GM18870 (cell line): ENCODE results near the gene PDE4B.

Experiments used
- ATAC-seq: cut with Tn5 transposase; IDR thresholded peaks from one replicate; pipeline ENCODE4 v1.9.1; 2021; ENCODE audit warnings: moderate library complexity; ENCODE audit not compliant: unreplicated experiment

The PDE4B gene

DNA sequence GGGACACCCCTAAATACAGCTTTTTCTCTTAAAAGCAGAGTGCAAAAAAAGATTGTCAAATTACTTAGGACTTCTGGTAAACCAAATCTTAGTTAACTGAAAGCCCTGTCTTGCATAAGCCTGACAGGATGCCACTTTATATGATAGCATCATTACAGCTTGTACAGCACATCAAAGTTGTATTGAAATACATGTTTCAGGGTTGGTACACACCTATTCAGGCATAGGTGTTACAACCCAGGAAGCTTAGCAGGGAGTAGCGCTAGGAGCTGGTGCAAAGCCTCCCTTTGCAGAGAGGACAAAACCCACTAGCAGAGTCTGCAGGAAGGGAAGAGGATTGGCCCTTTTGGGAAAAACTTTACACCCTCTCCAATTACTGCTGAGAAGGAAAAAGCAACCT lies 482.4 kb downstream of the PDE4B start:
- ATAC-seq = no peak

DNA sequence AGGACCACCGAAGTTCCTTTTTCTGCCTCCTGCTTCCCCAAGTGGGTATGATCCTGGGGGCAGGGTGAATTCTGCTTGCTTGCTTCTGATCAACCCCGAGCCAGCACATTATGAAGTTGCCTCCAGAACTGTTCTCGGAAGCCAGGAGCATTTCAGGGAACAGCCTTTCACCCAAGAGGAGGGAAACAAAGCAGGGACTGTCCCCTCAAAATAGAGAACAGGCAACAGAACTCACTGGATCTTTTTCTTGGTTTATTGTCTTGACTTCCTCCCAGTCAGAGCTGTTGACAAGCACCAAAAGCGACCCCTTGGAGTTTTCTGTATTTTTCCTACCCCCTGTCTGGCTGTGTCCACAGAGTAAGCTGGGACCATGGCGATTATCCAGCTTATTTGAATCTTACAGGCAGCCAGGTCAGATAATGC lies 482.9 kb downstream of the PDE4B start:
- ATAC-seq = no peak

DNA sequence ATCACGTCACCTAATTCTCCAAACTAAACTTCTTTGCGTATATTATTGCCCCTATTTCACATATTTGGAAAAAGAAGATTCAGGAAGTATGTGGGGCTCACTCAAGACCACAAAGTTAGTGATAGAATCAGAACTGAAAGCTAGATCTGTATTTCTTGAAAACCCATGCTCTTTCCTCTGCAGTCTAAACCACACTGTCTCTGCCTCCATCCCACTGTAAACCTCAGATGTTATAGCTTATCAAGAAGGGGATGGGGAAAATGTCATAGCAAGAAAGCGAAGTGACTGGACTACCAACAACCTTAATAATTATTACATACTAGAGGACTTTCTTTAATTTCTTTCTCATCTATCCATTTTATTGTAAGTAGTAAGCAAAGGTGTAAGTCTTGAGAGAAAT lies 483.5 kb downstream of the PDE4B start:
- peak; percentile 75 for ATAC-seq

DNA sequence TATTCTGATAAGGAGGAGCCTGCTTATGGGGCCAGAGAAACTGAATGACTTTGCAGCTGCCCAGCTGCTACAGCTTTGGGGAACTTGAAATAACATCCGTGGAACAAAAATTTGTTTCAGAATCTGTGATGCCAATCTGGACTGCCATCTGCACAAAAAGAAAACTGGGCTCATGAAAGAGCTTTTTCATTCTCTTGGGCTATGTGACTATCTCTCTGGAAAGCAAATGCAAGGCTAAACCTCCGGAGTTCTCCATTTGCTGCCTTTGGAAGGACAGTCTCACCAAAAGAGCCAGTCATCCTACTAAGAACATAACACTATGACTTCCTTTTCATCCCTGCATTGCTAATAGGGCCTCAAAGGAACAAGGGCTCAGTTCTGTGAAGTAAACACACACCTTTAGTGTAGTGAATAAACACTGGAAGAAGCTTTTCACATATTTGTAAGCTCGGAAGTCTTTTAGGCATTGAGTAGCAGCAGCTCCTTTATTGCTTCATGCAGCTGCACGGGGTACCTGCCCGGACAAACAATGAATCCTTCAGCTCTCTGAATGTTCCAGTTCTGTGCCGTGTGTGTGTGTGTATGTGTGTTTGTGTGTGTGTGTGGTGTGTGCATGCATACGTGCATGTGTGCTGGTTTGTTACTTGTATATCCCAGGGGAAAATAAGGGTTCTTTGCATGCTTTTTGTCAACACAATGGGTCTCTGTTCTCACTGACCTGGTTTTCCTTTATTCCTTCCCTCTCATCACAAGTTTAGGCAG lies 485.7 kb downstream of the PDE4B start:
- peak; percentile 18 for ATAC-seq

DNA sequence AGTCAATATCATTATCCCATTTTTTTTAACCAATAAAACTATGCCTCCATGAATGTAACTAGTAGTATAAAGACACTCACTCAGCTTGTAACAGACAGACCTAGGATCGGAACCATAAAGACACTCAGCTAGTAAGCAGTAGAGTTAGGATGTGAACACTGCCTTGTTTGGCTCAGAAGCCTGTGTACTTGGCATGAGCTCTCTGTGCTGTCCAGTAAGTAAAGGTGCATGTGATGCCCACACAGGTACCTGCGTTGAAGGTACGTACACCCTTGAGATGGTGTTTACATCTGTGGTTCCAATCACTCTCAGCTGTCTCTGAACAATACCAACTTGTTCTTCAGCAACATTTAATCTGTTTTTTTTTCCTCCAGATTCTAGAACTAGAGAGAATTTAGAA lies 489.1 kb downstream of the PDE4B start:
- ATAC-seq = no peak

DNA sequence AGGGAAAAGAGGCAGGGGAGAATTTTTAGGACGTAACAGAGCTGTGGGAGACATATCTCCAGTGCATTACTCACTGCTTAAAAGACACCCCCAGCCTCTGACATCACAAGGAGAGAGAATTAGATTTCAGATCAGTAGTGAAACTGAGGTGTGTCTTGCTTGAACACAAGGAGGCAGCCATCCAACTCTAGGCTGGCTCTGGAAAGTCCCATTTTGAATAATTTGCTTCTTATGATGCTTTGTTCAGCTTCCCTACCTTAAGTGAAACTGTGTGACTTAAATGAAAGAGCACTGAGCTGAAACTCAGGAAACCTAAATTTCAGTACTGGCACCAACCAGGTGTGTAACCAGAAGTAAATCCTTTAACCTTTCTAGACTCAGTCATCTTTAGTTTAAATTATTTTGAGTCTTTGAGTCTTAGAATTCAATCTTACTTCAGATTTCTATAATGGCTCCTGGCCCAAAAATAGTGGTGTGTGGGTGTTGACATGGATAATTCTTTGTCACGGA lies 489.7 kb downstream of the PDE4B start:
- ATAC-seq = peak; percentile 87

DNA sequence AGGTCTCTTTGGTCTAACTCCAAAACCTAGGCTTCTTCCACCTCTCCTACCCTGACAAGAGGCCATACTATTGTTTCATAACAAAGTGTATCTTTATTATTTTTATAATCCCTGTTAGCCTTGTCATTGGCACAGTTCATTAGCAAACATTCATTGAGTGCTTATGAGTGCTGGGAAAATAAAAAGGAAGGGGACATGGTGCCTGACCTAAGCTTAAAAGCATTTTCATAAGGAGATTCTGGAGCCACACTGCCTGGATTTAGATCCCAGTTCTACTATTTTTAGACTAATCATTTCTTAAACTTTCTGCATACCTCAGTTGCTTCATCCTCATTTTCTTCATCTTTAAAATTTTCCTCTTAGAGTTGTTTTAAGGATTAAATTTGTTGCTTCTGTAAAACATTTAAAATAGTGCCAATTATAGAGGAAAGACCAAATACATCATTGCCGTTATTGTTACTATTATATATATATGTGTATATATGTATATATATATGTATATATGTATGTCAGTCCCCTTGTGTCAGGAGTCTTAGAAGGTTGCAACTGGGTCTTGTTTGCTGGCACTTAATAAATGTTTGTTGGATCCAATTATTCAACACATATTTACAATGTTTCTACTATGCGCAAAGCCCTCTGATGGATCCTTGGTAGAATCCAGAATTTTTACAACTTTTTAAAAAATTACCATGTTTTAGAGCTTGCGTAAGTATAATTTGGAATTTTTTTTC lies 490.4 kb downstream of the PDE4B start:
- no peak for ATAC-seq

DNA sequence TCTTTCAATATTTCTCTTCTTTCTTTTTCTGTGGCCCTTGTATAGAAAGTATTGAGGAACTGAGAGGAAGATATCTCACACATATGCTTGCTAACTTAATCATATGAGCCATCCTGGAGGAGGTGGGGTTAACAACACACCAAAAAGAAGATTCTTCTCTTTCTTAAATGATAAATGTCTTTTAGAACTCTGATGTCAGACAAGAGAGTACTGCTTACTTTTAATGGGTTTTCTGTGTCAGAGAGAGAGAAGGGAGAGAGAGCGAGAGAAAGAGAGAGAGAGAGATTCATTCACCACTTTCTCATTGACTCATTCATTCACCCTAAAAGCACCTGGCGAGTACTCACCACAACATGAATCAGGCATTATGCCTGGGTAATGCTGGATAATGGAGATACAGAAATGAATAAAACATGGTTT lies 490.9 kb downstream of the PDE4B start:
- peak; percentile 52 for ATAC-seq

DNA sequence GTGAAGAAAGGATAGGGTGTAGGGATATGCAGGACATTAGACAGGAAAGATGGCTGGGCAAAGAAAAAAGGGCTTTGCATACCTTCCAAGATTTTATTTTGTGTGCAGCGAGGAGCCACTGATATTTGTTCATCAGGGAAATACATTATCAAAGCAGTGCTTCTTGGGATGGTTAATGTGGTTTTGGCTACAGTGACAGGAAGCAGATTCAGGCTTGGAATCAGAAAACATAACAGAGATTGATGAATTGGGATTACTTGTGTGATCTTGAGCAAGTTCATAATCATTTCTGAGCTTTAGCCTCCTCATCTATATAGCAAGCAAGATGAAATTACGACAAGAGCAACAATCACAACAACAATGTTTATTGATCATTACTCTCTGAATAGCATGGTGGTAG lies 492.1 kb downstream of the PDE4B start:
- ATAC-seq = no peak

DNA sequence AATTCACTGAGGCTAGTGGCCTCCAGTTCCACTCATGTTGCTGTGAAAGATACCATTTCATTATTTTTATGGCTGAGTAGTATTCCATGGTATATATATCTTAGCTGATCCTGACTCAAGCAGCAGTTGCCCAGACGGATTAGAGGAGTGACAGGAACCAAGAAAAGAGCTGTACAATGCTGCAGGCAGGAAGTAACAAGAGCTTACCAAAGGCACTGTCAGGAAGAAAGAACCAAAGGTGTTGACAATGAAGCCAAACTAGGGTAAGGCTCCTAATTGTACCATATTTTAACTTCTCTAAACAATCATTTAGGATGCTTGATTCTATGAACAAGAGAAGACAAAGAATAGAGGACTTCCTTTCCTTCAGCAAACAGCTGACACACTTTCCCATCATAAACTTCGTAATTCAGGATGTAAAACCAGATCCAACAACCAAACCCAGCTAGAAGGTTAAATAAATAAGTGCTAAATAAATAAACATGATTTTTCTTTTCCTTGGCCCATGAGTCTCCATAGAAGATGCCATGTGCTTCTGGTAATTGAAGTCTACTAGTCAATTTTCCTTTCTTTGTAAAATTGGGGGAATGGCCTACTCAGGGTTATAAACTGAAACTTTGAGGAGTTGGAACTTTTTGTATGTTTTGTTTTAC lies 493.0 kb downstream of the PDE4B start:
- ATAC-seq = no peak

DNA sequence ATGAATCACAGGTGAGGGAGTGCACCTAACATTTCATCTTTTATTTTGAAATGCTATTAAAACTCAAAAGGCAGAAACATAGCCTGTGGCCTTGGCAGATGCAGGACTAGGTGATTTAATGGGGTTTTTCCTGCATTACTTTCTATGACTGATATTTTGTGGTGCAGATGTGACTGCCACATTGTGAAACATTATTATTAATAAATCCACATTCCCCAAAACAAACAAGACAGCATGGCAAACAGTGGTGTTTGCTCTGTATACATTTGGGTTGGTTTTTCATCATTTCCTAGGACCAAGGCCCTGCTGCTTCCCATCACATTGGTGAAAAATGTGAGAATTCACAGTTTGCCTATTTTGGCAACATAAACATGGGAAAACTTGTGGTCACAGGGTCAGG lies 493.6 kb downstream of the PDE4B start:
- ATAC-seq = no peak

DNA sequence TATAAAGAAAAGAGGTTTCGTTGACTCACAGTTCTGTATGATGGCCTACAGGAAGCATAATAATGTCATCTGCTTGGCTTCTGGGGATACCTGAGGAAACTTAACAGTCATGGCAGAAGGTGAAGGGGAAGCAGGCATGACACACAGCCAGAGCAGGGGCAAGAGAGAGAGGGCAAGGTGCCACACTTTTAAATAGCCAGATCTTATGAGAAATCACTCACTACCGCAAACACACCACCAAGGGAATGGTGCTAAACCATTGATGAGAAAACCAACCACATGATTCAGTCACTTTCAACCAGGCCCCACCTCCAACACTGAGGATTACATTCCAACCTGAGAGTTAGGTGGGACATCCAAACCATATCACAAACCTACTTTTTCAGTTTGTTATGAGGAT lies 495.4 kb downstream of the PDE4B start:
- ATAC-seq = no peak

DNA sequence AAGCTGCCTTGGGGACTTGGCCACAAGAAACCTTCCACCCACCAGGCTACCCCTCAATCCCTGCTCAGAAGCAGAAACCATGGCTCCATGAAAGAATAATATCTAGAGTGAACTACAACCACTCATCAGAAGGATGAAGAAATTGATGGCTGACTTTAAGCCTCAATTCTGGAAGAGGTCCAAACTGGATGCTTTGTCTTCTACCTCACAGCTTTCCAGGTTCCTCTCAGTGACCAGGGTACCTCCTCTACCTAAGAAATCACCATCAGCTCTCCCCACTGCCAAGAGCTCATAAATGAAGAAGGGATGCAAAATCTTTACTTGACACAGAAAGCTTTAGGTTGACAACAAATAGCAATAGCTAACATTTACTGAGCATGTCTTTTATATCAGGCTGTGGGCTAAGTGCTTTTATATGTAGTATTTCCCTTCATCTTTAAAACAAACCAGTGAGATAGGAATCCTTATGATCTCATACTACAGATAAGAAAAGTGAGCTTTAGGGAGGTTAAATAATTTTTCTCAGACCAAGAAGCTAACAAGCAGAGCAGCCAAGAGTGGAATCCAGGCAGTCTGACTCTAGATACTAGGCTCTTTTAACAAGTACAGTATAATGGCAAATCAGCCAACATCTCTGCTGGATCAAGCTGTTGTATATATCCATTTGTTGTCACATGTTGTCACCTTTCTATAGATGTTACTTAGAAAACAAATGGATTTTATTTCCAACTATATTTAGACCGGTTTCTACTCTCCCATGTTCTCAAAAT lies 498.3 kb downstream of the PDE4B start:
- ATAC-seq = no peak

DNA sequence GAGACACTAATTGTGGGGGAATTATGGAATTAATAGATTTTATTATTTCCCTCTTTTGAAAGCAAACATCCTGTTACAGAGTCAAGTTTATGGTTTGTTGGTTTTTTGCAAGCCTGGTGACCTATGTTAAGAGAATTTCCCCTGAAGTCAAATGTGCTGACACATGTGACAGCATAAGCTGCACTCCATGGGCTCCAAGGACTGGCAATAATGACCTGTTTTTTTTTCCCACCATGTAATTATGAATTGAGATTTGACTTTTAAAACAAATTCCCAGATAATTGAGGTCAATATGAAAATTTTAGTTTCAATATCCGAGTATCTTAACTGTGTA lies 498.8 kb downstream of the PDE4B start:
- ATAC-seq = no peak

DNA sequence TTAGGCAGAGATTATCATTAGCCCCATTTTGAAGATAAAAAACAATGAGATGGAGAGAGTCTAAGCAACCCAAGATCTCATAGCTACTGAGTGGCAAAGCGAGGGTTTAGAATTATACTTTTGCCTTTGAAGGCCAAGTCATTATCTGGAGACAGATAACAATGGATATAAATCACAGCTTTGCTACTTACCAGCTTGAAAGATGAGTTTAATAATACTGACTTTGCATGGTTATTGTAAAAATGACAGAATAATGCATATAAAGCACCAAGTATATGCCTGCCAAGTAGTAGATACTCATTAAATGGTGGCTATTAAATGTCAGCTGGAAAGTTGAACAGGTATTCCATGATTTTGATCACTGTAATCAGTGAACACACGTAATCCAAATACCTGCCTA lies 499.6 kb downstream of the PDE4B start:
- no peak for ATAC-seq

DNA sequence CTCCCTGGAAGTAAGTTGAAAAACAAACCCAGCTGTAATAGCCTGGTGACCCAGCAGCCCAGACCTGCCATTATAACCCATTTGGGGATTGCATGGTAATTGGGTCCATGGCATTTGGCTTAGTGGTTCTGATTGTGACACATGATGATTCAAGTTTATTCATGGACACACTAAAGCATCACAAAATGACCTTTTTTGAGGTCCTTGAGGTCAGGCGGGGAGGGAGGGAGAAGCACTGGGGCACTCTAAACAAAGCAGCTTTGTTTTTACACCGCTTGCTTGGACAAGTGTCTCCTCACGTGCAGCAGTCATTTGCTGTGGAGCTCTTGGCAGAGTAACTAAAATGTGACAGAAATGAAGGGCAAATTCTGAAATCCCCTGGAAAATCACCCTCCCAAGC lies 500.2 kb downstream of the PDE4B start:
- ATAC-seq = no peak

DNA sequence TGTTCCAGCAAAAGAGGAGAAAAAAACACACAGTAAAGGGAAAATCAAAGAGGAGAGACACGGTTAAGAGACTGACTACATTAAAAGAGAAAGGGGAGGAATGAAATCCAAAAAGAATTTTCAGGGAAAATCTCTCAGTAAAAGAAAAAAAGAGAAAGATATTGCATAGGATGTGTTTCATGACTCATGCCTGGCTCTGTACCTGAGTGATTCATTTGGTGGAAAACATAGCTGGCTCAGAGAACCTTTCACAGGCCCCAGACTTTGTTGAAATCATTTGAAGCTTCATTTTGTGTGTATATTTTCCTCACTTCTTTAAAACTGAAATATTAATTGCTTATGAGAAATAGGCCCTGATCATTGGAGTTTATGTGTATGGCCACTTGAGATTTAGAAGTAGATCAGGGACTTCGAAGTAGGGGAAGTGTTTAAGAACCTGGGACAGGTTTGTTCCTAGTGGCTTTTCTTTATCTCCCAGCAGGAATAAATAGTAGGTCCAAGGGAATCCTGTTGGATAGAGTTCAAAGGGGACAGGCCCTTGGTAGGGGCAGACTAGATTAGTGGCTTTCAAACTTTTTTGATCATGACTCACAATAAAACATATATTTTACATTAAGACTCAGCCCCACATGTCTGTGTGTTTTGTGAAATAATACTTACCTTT lies 502.1 kb downstream of the PDE4B start:
- no peak for ATAC-seq

DNA sequence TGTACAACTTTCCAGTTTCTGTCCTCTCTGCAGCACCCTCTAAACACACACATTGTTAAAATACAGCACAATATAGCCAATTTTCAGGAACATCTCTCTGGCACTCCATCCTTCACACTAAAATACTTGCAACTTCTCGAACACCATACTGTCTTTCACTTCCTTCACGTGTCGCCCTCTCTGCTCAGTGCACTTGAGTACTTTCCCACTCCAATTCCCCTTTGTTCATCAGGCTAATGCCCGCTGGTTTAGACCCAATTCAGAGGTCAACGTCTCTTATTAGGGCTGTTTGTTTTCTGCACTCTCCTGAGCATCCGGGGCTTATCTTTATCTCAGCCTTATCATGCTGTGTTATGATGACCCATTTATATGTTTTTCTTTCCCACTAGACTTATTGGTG lies 503.1 kb downstream of the PDE4B start:
- no peak for ATAC-seq

DNA sequence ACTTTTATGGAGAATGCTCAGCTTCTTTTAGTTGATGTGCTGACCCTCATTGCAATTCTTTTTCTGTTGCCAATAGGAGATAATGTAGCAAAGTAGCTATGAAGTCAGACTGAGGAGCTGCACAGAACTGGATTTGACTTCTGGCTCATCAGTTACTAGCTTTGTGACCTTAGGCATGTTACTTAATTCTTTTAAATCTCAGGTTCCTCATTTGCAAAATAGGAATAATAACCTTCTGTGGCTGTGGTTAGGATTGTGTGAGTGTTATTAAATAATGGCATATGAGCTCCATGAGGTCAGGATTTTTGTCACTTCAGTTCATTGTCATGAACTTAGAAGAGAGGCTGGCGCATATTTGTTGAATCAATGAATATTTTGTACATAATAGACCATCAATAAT lies 503.7 kb downstream of the PDE4B start:
- ATAC-seq = no peak

DNA sequence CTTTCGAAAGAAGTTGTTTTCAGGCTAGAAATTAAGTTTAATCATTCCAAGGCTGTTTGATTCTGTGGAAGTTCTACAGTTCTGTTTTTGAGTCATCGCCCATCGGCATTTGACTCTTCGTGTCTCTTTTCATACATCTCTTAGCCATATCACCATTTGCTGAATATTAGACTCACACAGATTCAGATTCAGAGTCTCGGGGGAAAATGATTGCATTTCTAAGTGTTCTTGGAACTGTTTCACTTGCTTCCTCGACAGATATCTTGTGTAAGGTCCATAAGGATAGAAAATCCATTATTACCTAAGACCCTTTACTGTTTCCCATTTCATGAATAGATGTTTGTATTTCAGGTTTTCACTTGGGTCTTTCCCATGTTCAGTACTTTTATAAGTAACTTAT lies 504.3 kb downstream of the PDE4B start:
- no peak for ATAC-seq

DNA sequence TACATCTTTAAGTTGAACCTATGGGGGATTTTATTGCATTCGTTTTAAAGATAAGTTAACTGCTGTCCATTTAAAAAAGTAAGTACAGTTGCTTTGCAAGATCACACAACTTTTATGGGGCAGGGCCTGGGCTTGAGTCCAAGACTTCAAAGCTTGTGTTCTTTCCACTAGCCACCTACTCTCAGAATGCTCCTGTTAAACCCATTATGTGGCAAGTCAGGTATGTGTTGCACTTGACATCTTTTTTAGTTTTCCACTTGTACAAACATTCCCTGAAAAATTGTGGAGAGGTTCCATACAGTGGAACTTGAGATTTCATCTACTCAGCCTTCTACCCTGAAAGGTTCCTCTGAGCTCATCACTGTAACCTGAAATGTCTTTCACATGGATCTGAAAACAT lies 505.8 kb downstream of the PDE4B start:
- ATAC-seq = no peak
